NB4 (cell line): ENCODE measurements around the gene RCC1.

Experiments used
- DNase-seq: peaks from one replicate; pipeline ENCODE4 v3.0.0; 2010; ENCODE audit warnings: low read depth
- H3K4me3 ChIP-seq: one replicate; pipeline ENCODE4 v1.5.1; 2011; ENCODE audit warnings: mild to moderate bottlenecking, low read depth, low read length, moderate library complexity
- MAX ChIP-seq: IDR thresholded peaks from 2 replicates; pipeline ENCODE4 v1.6.1; 2011; ENCODE audit warnings: low read depth, low read length
- MYC ChIP-seq: IDR thresholded peaks from 2 replicates; pipeline ENCODE4 v1.6.1; 2011; ENCODE audit warnings: low read depth, low read length
- POLR2A ChIP-seq: IDR thresholded peaks from 2 replicates; pipeline ENCODE4 v1.6.1; 2011; ENCODE audit warnings: mild to moderate bottlenecking; ENCODE audit not compliant: insufficient read length; ENCODE audit errors: extremely low read depth
- TF ChIP-seq, protein P1 (sequence below): IDR thresholded peaks from one replicate; pipeline ENCODE4 v1.5.1; 2012; ENCODE audit warnings: low read depth, low read length

RCC1 gene

DNA sequence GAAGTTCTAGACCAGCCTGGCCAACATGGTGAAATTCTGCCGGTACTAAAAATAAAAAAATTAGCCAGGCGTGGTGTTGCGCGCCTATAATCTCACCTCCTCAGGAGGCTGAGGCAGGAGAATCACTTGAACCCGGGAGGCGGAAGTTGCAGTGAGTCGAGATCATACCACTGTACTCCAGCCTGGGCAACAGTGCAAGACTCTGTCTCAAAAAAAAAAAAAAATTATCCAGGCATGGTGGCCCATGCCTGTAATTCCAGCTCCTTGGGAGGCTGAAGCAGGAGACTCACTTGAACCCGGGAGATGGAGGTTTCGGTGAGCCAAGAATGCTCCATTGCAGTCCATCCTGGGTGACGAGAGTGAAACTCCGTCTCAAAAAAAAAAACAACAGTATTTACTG, 67.7 kb downstream of the RCC1 start:
- TF ChIP-seq MYC = no peak
- TF ChIP-seq, protein P1, sequence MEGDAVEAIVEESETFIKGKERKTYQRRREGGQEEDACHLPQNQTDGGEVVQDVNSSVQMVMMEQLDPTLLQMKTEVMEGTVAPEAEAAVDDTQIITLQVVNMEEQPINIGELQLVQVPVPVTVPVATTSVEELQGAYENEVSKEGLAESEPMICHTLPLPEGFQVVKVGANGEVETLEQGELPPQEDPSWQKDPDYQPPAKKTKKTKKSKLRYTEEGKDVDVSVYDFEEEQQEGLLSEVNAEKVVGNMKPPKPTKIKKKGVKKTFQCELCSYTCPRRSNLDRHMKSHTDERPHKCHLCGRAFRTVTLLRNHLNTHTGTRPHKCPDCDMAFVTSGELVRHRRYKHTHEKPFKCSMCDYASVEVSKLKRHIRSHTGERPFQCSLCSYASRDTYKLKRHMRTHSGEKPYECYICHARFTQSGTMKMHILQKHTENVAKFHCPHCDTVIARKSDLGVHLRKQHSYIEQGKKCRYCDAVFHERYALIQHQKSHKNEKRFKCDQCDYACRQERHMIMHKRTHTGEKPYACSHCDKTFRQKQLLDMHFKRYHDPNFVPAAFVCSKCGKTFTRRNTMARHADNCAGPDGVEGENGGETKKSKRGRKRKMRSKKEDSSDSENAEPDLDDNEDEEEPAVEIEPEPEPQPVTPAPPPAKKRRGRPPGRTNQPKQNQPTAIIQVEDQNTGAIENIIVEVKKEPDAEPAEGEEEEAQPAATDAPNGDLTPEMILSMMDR = no peak
- TF ChIP-seq POLR2A = no peak
- TF ChIP-seq MAX = no peak
- no peak overlapping the region for H3K4me3 ChIP-seq
- no peak for DNase-seq

DNA sequence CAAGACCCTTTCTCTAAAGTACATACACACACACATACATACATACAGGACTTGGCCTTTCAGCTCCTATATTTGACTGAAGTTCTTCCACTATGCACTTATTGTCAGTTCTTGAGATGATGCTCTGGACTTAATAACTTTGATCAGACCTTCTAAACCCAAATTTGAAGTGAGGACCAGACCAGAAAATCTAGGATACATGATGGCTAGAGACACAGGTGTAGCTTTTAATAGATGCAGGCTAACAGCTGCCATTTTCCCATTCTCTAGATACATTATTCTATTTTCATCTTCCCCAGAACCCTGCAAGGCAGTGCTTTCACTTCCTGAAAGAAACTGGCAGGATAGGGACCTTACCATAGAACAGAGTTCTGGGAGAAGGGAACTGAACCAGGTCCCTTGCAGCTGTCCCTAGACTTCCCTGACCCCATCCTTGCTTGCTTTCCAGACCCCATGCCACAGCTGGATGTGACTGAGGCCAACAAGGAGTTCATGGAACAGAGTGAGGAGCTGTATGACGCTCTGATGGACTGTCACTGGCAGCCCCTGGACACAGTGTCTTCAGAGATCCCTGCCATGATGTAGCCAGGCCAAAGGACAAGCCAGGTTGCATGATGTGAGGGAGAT, 71.3 kb downstream of the RCC1 start:
- no peak for TF ChIP-seq MYC
- TF ChIP-seq, protein P1 = no peak
- no peak for TF ChIP-seq MAX
- no peak for TF ChIP-seq POLR2A
- peak; percentile 54 for DNase-seq
- no peak overlapping the region for H3K4me3 ChIP-seq

- no peak overlapping the region for H3K4me3 ChIP-seq
- TF ChIP-seq MYC = no peak
- no peak for TF ChIP-seq POLR2A
- TF ChIP-seq MAX = no peak
- TF ChIP-seq, protein P1 = no peak
- DNase-seq = peak; percentile 34
Observed at GRCh38 chr1:28577738-28578536, 72.1 kb downstream of the RCC1 start.

- H3K4me3 ChIP-seq = peak overlapping the region; percentile 100
- TF ChIP-seq, protein P1 = no peak
- TF ChIP-seq MYC (no peak), MAX (no peak), POLR2A (no peak)
- DNase-seq = no peak
Observed at GRCh38 chr1:28578696-28579218, 72.9 kb downstream of the RCC1 start.

GRCh38 chr1:28579401-28579800, 73.6 kb downstream of the RCC1 start:
- TF ChIP-seq MYC (no peak), POLR2A (no peak), MAX (no peak)
- TF ChIP-seq, protein P1 = no peak
- peak overlapping the region; percentile 100 for H3K4me3 ChIP-seq
- no peak for DNase-seq
